Myocyte (in vitro differentiated cells): ENCODE data around the gene MTNR1B. TPM values are rescaled to one million over a fixed set of nuclear protein-coding genes. Genes with fewer than 3 reads are reported as not detected.

Source experiments
- total RNA-seq: library from RNA; depleted of rRNA; stranded (reverse); fragments of >200 nt; gene quantifications from 2 replicates; pipeline ENCODE4 v1.2.3, GENCODE V29; 2014

Gene MTNR1B
- total RNA-seq, 1 donor from 2014 or later, result not detected

Other genes with a start within 250 kb of the MTNR1B start
- gene SLC36A4, start 228.3 kb downstream of the MTNR1B start, total RNA-seq, result 11.8 and 12.7 TPM in 2 replicates